PC-3 (cell line): ENCODE data around the gene COPZ1. TPM values are rescaled to one million over a fixed set of nuclear protein-coding genes. Genes with fewer than 3 reads are reported as not detected.
A peak's percentile ranks its signal among the peaks of the same experiment; 100 is the strongest.

Experiments
- ATAC-seq: fragments of 200-7000 bp; cut with Tn5 transposase; 2 replicates; pipeline ENCODE4 v1.9.1; 2020; ENCODE audit warnings: mild to moderate bottlenecking, moderate library complexity
- BruUV-seq: library from RNA; stranded (reverse); fragments of 400-500 nt; replicated peaks from 2 replicates; lab custom pipeline; 2021; lab: Mats Ljungman, UMichigan
- CTCF ChIA-PET: fragments of 300-600 bp; sonication (Branson Sonifier 250); formaldehyde crosslinking; loops from one replicate; lab custom pipeline; 2022; ENCODE audit warnings: antibody characterized with exemption; lab: Charles Lee
- POLR2A ChIA-PET: fragments of 300-600 bp; sonication (Branson Sonifier 250); formaldehyde crosslinking; loops from one replicate; lab custom pipeline; 2022; ENCODE audit warnings: antibody characterized with exemption; ENCODE audit not compliant: unreplicated experiment; lab: Charles Lee
- DNase-seq: peaks from one replicate; pipeline ENCODE4 v3.0.0-alpha.2; 2015
- H2AFZ ChIP-seq: fragments of 300-600 bp; sonication (generic); 2 replicates; pipeline ENCODE4 v1.6.0; 2016; ENCODE audit warnings: antibody characterized with exemption, low read length
- H3F3A ChIP-seq: fragments of 300-600 bp; sonication (generic); one replicate; pipeline ENCODE4 v1.6.0; 2017; ENCODE audit warnings: antibody characterized with exemption, low read length, control low read depth, mild to moderate bottlenecking; ENCODE audit not compliant: unreplicated experiment
- H3K27ac ChIP-seq: fragments of 300-600 bp; sonication (generic); 2 replicates; pipeline ENCODE4 v1.5.1; 2016; ENCODE audit warnings: mild to moderate bottlenecking, low read length
- H3K27me3 ChIP-seq: fragments of 300-600 bp; sonication (generic); 2 replicates; pipeline ENCODE4 v1.6.1; 2016; ENCODE audit warnings: low read length, mixed read lengths
- H3K36me3 ChIP-seq: fragments of 300-600 bp; sonication (generic); 2 replicates; pipeline ENCODE4 v1.6.1; 2016; ENCODE audit warnings: low read depth, mixed run types, low read length, mixed read lengths
- H3K4me1 ChIP-seq: fragments of 300-600 bp; sonication (generic); 2 replicates; pipeline ENCODE4 v1.5.1; 2016; ENCODE audit warnings: low read length; ENCODE audit not compliant: insufficient read depth
- H3K4me2 ChIP-seq: fragments of 300-600 bp; sonication (generic); 2 replicates; pipeline ENCODE4 v1.6.0; 2016; ENCODE audit warnings: low read length
- H3K4me3 ChIP-seq: fragments of 300-600 bp; sonication (generic); 2 replicates; pipeline ENCODE4 v1.5.1; 2016; ENCODE audit warnings: mild to moderate bottlenecking, low read length, mixed read lengths
- H3K79me2 ChIP-seq: fragments of 300-600 bp; sonication (generic); 2 replicates; pipeline ENCODE4 v1.6.1; 2017; ENCODE audit warnings: low read length, mixed read lengths
- H3K9ac ChIP-seq: fragments of 300-600 bp; sonication (generic); 2 replicates; pipeline ENCODE4 v1.6.0; 2016; ENCODE audit warnings: mild to moderate bottlenecking, low read length
- H3K9me2 ChIP-seq: fragments of 300-600 bp; sonication (generic); replicated peaks from 2 replicates; pipeline ENCODE4 v1.6.1; 2016; ENCODE audit warnings: mixed run types, low read length, mixed read lengths
- H3K9me3 ChIP-seq: fragments of 300-600 bp; sonication (generic); 2 replicates; pipeline ENCODE4 v1.6.1; 2016; ENCODE audit warnings: low read length, mixed read lengths
- H4K20me1 ChIP-seq: fragments of 300-600 bp; sonication (generic); 2 replicates; pipeline ENCODE4 v1.6.1; 2016; ENCODE audit warnings: low read length, mixed read lengths
- EZH2 ChIP-seq: fragments of 300-600 bp; sonication (generic); IDR thresholded peaks from one replicate; pipeline ENCODE4 v1.6.1; 2017; ENCODE audit warnings: antibody characterized with exemption, mild to moderate bottlenecking, low read length; ENCODE audit not compliant: unreplicated experiment
- EZH2phosphoT487 ChIP-seq: fragments of 300-600 bp; sonication (generic); IDR thresholded peaks from 2 replicates; pipeline ENCODE4 v1.6.1; 2018; ENCODE audit warnings: mild to moderate bottlenecking, antibody characterized with exemption, low read length, borderline replicate concordance
- intact Hi-C: fragments of 100-400 bp; cut with micrococcal nuclease; formaldehyde crosslinking; loops from 2 replicates; pipeline ENCODE4 v1.9.0; 2023
- total RNA-seq: library from RNA; depleted of rRNA; stranded (reverse); fragments of >200 nt; gene quantifications from 2 replicates; pipeline ENCODE4 v1.2.3, GENCODE V29; 2014
- TF ChIP-seq, protein P1 (sequence below): fragments of 300-600 bp; sonication (generic); conservative IDR thresholded peaks from 2 replicates; pipeline ENCODE4 v1.5.1; 2017; ENCODE audit warnings: antibody characterized with exemption, low read depth, mild to moderate bottlenecking, low read length

COPZ1 gene
- total RNA-seq, 1 experiment from 2014 or later, result 121 TPM

DNA sequence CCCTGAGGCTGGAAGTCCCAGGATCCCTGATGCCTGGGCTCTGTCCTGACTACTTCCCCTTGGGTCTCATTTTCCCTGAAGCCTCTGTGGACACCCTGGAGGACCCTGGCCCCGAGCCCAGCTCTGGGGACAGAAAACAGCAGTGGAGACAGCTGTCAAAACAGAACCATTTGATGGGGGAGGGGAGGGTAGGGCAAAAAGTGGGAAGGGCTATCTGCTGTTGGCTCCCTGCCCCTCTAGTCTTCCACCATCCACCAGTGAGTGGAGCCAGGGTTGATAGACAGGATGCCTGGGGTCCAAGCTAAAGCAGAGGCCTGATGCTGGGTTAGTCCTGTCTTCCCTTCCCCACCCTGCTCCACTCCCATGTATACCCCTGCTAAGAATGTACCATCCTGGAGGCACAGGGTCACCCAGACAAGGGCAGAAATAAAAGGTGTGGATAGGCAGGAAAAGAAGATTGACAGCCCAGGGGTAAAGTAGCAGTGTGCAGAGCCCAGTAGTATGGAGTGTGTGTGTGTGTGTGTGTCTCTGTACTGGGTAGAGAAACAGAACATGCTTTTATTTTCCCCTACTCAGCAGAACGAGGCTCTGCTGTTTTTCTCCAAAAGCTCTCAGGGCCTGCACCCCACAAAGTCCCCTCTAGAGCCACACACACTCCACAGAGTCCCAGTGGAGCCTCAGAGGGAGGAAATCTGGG is 49.8 kb downstream of the COPZ1 start:
- Histone ChIP-seq H3K4me1 (peaks cover 36% of the 10 kb centered on the region), H3K36me3 (no peaks in the 10 kb centered on the region), H3K9ac (peak overlapping the region; percentile 67), H3K79me2 (no peaks in the 10 kb centered on the region), H3K9me3 (no peaks in the 10 kb centered on the region), H3K27me3 (no peaks in the 10 kb centered on the region), H3F3A (no peaks in the 10 kb centered on the region), H4K20me1 (no peaks in the 10 kb centered on the region), H3K4me3 (no peak overlapping the region), H3K27ac (peak overlapping the region; percentile 90), H3K9me2 (no peaks in the 10 kb centered on the region), H3K4me2 (peak overlapping the region; percentile 47), H2AFZ (no peak overlapping the region)
- BruUV-seq, result no TSS peak
- TF ChIP-seq, protein P1, sequence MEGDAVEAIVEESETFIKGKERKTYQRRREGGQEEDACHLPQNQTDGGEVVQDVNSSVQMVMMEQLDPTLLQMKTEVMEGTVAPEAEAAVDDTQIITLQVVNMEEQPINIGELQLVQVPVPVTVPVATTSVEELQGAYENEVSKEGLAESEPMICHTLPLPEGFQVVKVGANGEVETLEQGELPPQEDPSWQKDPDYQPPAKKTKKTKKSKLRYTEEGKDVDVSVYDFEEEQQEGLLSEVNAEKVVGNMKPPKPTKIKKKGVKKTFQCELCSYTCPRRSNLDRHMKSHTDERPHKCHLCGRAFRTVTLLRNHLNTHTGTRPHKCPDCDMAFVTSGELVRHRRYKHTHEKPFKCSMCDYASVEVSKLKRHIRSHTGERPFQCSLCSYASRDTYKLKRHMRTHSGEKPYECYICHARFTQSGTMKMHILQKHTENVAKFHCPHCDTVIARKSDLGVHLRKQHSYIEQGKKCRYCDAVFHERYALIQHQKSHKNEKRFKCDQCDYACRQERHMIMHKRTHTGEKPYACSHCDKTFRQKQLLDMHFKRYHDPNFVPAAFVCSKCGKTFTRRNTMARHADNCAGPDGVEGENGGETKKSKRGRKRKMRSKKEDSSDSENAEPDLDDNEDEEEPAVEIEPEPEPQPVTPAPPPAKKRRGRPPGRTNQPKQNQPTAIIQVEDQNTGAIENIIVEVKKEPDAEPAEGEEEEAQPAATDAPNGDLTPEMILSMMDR, result no peak
- no peak for TF ChIP-seq EZH2
- DNase-seq (no peak), ATAC-seq (no peak)
- CTCF ChIA-PET, result no interaction called here
- intact Hi-C loops, result no loop called here
- POLR2A ChIA-PET, result no interaction called here

DNA sequence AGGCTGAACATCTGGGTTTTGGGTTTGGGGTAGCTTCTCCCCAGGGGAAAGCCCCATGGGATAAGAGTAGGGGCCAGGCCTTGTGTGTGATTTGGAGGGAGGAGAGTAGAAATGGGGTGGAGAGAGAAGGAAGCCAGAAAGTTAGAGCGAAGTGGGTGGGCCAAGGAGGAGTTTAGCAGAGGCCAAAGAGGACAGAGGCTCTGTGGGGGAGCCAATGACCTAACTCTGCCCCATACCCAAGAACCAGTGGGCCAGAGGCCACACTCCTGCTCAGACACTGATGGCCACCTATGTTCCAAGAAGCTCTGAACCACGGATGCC is 50.3 kb downstream of the COPZ1 start:
- H3K4me1 ChIP-seq, result peaks cover 36% of the 10 kb centered on the region
- H3K9me3 ChIP-seq, result no peaks in the 10 kb centered on the region
- DNase-seq (no peak), ATAC-seq (no peak)
- H3K4me2 ChIP-seq, result no peak overlapping the region
- H3K27ac ChIP-seq, result peak overlapping the region; percentile 90
- CTCF ChIA-PET, result no interaction called here
- H3K36me3 ChIP-seq, result no peaks in the 10 kb centered on the region
- no peaks in the 10 kb centered on the region for H3F3A ChIP-seq
- H3K79me2 ChIP-seq, result no peaks in the 10 kb centered on the region
- POLR2A ChIA-PET, result no interaction called here
- no peak overlapping the region for H3K4me3 ChIP-seq
- TF ChIP-seq, protein P1, result no peak
- no peak for TF ChIP-seq EZH2phosphoT487
- TF ChIP-seq EZH2, result no peak
- no peaks in the 10 kb centered on the region for H3K9me2 ChIP-seq
- peak overlapping the region; percentile 67; the same call in 1 of the 2 replicates for H3K9ac ChIP-seq
- H3K27me3 ChIP-seq, result no peaks in the 10 kb centered on the region
- H4K20me1 ChIP-seq, result no peaks in the 10 kb centered on the region
- no peak overlapping the region for H2AFZ ChIP-seq
- intact Hi-C loops, result no loop called here
- BruUV-seq, result no TSS peak

DNA sequence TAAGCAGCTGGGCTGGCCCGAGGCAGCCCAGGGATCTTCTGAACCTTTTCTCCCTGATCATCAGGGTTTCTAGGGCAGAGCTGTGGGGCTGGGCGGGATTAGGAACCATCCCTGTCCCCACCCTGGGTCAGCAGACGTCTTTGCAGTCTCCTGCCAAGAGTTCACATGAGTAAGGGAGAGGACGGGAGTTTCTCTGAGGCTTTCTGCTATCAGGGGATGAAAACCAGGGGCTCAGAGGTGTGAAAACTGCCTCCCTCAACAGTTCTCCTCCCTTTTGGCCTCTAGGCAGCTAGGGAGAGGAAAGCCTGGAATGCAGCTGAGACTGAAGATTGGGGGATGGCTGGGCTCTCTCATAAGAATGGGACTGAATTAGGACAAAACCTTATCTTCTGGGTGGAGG is 51.7 kb downstream of the COPZ1 start:
- no peaks in the 10 kb centered on the region for H4K20me1 ChIP-seq
- no peak overlapping the region for H3K4me3 ChIP-seq
- no peak overlapping the region for H2AFZ ChIP-seq
- ChIA-PET POLR2A (no interaction called here), CTCF (no interaction called here)
- DNase-seq, result no peak
- no peaks in the 10 kb centered on the region for H3K9me2 ChIP-seq
- TF ChIP-seq EZH2 (no peak), EZH2phosphoT487 (no peak)
- TF ChIP-seq, protein P1, result no peak
- H3K79me2 ChIP-seq, result no peaks in the 10 kb centered on the region
- intact Hi-C loops, result no loop called here
- peaks cover 33% of the 10 kb centered on the region for H3K4me1 ChIP-seq
- H3K27ac ChIP-seq, result no peak overlapping the region
- H3K9ac ChIP-seq, result no peak overlapping the region
- no peaks in the 10 kb centered on the region for H3K9me3 ChIP-seq
- H3F3A ChIP-seq, result no peaks in the 10 kb centered on the region
- no peak overlapping the region for H3K4me2 ChIP-seq
- BruUV-seq, result no TSS peak
- H3K36me3 ChIP-seq, result no peaks in the 10 kb centered on the region
- no peak for ATAC-seq
- H3K27me3 ChIP-seq, result no peaks in the 10 kb centered on the region
